Muscle of leg (tissue), 11 donors: ENCODE measurements around the gene PABPN1L. TPM values are rescaled to one million over a fixed set of nuclear protein-coding genes. Genes with fewer than 3 reads are reported as not detected.

ENCODE experiments used
- DNase-seq: peaks from one replicate; pipeline ENCODE4 v3.0.0; 2013
- H3K27ac ChIP-seq: one replicate; pipeline ENCODE4 v1.5.1; 2013; ENCODE audit warnings: mild to moderate bottlenecking, low read length, control low read depth
- H3K27me3 ChIP-seq: one replicate; pipeline ENCODE4 v1.6.1; 2013; ENCODE audit warnings: low read length; ENCODE audit not compliant: control insufficient read depth, insufficient read depth
- H3K36me3 ChIP-seq: one replicate; pipeline ENCODE4 v1.6.1; 2013; ENCODE audit warnings: low read length; ENCODE audit not compliant: control insufficient read depth, insufficient read depth
- H3K4me1 ChIP-seq: one replicate; pipeline ENCODE4 v1.6.1; 2013; ENCODE audit warnings: low read length; ENCODE audit not compliant: control insufficient read depth, insufficient read depth
- H3K4me3 ChIP-seq: one replicate; pipeline ENCODE4 v1.5.1; 2013; ENCODE audit warnings: low read length, control low read depth
- H3K9me3 ChIP-seq: replicated peaks from 2 replicates; pipeline ENCODE4 v1.6.1; 2013; ENCODE audit warnings: low read depth, low read length; ENCODE audit not compliant: control insufficient read depth
- WGBS: methylation state at CpG from one replicate; pipeline ENCODE4 v1.1.5; 2013; ENCODE audit warnings: missing lambda C conversion rate; ENCODE audit not compliant: insufficient coverage; 5-methylcytosine and 5-hydroxymethylcytosine counted together
- polyA plus RNA-seq, 8 donors: library from polyadenylated mRNA; unstranded; fragments of 120-200 nt; gene quantifications; one replicate each; pipeline versions ENCODE4 v1.2.1 to v1.2.3, GENCODE V29; 2013; ENCODE audit warnings: inconsistent platforms in 1 of 8, low replicate concordance in 1 of 8; ENCODE audit not compliant: insufficient read length in 8 of 8, insufficient read depth in 1 of 8
- total RNA-seq: library from RNA; stranded (reverse); fragments of 120-200 nt; gene quantifications from one replicate; pipeline ENCODE4 v1.2.4, GENCODE V29; 2013

The PABPN1L gene
- total and polyA plus RNA-seq, 9 donors: 0.04 to 0.39 (median 0.14) TPM; not detected in 3

DNA sequence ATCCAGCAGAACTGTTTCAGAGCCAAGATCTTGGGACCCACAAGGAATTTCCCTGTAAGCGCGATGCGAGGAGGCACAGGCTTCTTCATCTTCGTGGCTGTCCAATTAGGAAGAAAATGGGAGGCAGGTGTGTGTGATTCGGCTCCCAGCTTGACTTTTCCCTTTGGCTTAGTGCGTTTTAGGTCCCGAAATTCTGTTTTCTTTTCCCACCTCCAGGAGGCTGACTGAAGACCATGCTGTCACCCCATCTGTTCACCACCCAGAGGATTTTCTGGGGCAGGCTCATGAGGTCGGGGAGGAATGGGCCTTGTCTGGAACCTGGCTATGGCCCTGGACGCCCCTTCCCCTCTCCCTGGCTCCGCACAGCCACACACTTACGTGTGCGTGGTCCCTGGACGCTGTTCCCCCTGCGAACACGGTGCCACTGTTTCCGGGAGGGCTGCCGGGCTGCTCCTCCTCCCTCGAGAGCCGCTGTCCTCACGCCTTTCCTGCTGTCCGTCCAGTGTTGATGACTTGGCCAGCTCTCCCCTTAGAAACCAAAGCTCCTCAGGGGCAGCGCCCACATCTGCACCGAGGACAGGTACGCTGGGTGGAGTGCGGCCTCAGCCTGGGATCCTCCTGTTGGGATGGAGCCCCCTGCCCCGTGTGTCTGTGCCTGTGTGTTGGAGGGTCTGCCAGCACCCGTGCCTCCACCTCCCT, 2.7 kb upstream of the PABPN1L start:
- no peak overlapping the region for H3K27ac ChIP-seq
- DNase-seq: no peak
- no peaks in the 10 kb centered on the region for H3K9me3 ChIP-seq
- peaks cover 6% of the 10 kb centered on the region for H3K36me3 ChIP-seq
- no peak overlapping the region for H3K4me3 ChIP-seq
- 71% methylated on average over 20 of the region's 27 CpGs for WGBS
- H3K4me1 ChIP-seq: peaks cover 29% of the 10 kb centered on the region
- H3K27me3 ChIP-seq: peaks cover 32% of the 10 kb centered on the region

GRCh38 chr16:88867581-88868246, 1.3 kb upstream of the PABPN1L start:
- 78% methylated on average over 16 of the region's 24 CpGs for WGBS
- H3K36me3 ChIP-seq: peaks cover 4% of the 10 kb centered on the region
- peaks cover 32% of the 10 kb centered on the region for H3K27me3 ChIP-seq
- no peak for DNase-seq
- no peaks in the 10 kb centered on the region for H3K9me3 ChIP-seq
- no peak overlapping the region for H3K4me3 ChIP-seq
- peaks cover 26% of the 10 kb centered on the region for H3K4me1 ChIP-seq
- H3K27ac ChIP-seq: no peak overlapping the region

GRCh38 chr16:88865742-88866141, 718 bp downstream of the PABPN1L start:
- Histone ChIP-seq H3K4me1 (peaks cover 16% of the 10 kb centered on the region), H3K36me3 (peaks cover 24% of the 10 kb centered on the region), H3K4me3 (no peak overlapping the region), H3K9me3 (no peaks in the 10 kb centered on the region), H3K27me3 (peaks cover 20% of the 10 kb centered on the region), H3K27ac (no peak overlapping the region)
- 77% methylated on average over 15 of the region's 15 CpGs for WGBS
- DNase-seq: no peak

DNA sequence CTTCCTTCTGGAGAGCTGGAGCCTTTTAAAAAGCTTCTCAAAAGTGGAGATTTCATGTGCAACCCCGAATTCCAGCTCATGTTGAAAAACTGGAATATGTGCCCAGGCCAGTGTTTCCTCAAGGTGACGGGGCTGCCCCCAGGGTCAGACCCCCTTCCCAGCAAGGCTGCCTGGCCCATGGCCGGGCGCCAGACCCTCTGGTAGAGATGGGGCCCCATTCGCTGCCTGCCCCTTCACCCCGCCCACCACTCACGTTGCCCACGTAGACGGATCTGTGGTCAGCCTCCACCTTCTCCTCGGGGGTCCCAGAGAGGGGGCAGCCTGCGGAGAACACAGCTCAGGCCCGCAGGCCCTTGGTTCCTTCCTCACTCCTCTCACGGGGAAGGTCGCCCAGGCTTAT, 1.1 kb downstream of the PABPN1L start:
- no peak overlapping the region for H3K4me3 ChIP-seq
- H3K9me3 ChIP-seq: no peaks in the 10 kb centered on the region
- peaks cover 11% of the 10 kb centered on the region for H3K4me1 ChIP-seq
- no peak overlapping the region for H3K27ac ChIP-seq
- DNase-seq: no peak
- H3K36me3 ChIP-seq: peaks cover 28% of the 10 kb centered on the region
- H3K27me3 ChIP-seq: peaks cover 15% of the 10 kb centered on the region
- 68% methylated on average over 9 of the region's 14 CpGs for WGBS

DNA sequence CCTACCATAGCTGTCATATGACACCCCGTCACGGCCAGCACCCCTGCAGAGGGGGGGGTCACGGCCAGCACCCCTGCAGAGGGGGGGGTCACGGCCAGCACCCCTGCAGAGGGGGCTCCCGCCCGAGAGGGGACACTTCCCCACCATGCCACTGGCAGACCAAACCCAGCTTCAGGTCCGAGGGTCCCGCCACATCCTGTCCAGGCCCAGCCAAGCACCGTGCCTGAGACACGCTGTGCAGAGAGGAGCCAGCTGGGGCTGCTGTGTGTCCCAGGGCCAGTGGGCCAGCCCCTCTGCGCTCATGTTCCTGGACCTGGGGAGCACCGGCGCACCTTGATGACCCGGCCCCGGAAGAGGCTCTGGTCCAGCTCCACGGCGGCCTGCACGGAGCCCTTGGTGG, 1.9 kb downstream of the PABPN1L start:
- DNase-seq: no peak
- WGBS: 76% methylated on average over 10 of the region's 18 CpGs
- peaks cover 11% of the 10 kb centered on the region for H3K4me1 ChIP-seq
- H3K4me3 ChIP-seq: no peak overlapping the region
- no peaks in the 10 kb centered on the region for H3K9me3 ChIP-seq
- peaks cover 36% of the 10 kb centered on the region for H3K36me3 ChIP-seq
- H3K27me3 ChIP-seq: peaks cover 10% of the 10 kb centered on the region
- H3K27ac ChIP-seq: no peak overlapping the region

- peaks cover 40% of the 10 kb centered on the region for H3K36me3 ChIP-seq
- peaks cover 7% of the 10 kb centered on the region for H3K27me3 ChIP-seq
- no peak overlapping the region for H3K27ac ChIP-seq
- 76% methylated on average over 14 of the region's 15 CpGs for WGBS
- no peak overlapping the region for H3K4me3 ChIP-seq
- peaks cover 11% of the 10 kb centered on the region for H3K4me1 ChIP-seq
- no peak for DNase-seq
- H3K9me3 ChIP-seq: no peaks in the 10 kb centered on the region
Measured at GRCh38 chr16:88864099-88864498, 2.4 kb downstream of the PABPN1L start.

DNA sequence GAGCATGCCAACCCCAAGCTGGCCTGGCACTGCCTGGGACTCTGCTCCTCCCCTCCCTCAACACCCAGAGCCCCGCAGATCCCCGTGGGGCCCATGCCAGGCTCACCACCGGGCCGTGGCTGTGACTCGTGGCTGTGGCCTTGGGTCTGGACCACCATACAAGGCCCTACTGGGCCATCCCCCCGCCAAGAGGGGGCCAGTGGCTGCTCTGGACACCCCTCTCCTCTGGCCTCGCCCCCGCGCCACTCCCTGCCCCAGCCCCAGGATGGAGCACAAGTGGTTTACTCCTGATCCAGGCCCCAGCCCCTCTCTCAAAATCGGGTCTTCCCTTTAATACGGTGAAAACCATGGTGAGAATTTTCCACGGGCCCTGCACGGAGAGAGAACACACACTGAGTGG, 3.0 kb downstream of the PABPN1L start:
- Histone ChIP-seq H3K4me1 (peaks cover 12% of the 10 kb centered on the region), H3K36me3 (peaks cover 46% of the 10 kb centered on the region), H3K4me3 (no peak overlapping the region), H3K27ac (no peak overlapping the region), H3K9me3 (no peaks in the 10 kb centered on the region), H3K27me3 (peaks cover under 1% of the 10 kb centered on the region)
- WGBS: 84% methylated on average over 9 of the region's 13 CpGs
- no peak for DNase-seq

DNA sequence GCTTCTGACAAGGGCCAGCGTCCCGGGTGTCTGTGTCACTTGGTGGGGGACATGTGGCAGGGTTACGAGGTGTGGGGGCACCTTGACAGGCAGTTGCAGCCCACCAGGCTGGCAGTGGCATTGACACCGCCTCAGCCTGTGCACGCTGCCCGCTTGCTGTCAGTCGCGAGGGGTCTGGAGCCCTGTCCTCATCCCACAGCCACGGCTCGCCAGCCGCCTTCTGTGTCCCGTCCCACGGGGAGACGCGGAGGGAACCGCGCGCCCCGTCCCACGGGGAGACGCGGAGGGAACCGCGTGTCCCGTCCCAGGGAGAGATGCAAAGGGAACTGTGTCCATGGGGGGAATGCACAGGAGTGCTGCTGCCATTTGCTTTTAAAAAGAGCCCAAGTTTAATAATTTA, 3.5 kb downstream of the PABPN1L start:
- peaks cover 46% of the 10 kb centered on the region for H3K36me3 ChIP-seq
- no peak for DNase-seq
- H3K9me3 ChIP-seq: no peaks in the 10 kb centered on the region
- no peak overlapping the region for H3K4me3 ChIP-seq
- 90% methylated on average over 13 of the region's 25 CpGs for WGBS
- peaks cover 17% of the 10 kb centered on the region for H3K4me1 ChIP-seq
- H3K27ac ChIP-seq: no peak overlapping the region
- no peaks in the 10 kb centered on the region for H3K27me3 ChIP-seq

DNA sequence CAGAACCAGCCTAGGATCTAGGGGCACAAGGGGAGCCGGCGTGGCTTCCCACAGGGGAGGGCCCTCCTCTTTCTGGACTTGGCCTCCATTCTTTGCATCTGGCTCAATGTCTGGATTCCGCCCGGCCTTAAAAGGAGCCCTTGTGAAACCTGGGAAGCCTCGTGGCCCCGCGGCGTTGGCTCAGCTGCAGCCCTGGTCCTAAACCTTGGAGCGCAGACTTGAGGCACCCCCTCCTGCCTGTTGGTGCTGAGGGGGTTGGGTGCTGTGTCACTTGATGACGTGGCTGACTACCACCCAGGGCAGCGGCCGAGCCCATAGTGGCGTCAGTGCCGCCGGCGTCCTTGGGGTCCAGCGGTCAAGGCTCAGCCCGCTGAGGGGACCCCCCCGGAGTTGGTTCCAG, 5.1 kb downstream of the PABPN1L start:
- H3K9me3 ChIP-seq: no peaks in the 10 kb centered on the region
- H3K27me3 ChIP-seq: no peaks in the 10 kb centered on the region
- H3K4me1 ChIP-seq: peaks cover 19% of the 10 kb centered on the region
- DNase-seq: no peak
- H3K4me3 ChIP-seq: no peak overlapping the region
- H3K36me3 ChIP-seq: peaks cover 46% of the 10 kb centered on the region
- 85% methylated on average over 17 of the region's 19 CpGs for WGBS
- H3K27ac ChIP-seq: no peak overlapping the region

DNA sequence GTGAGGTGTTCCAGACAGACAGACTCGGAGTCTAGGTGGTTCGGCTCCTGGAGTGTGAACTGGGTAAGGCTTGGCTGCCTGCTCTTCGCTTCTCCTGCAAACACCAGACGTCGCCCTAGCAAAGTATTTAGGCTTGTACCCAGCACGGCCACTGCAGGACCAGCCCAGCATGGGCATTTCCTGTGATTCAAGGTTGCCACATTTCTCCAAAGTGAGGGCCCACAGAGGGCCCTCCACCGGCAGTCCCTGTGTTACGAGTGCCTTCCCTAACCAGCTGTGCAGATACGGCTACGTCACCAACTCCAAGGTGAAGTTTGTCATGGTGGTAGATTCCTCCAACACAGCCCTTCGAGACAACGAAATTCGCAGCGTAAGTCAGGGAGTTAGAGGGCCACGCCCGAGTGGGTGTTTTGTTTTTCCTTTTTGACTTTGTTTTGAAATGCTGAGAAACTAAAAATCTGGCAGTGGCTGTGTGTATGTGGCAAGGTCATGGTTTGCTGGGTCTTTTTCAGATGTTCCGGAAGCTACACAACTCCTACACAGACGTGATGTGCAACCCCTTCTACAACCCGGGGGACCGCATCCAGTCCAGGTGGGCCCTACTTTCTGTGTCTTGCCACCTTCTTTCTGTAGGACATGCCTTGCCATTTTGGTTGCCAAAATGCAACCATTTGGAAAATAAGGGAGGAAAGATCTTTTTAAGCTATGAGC, 6.9 kb downstream of the PABPN1L start:
- Histone ChIP-seq H3K4me3 (no peak overlapping the region), H3K36me3 (peaks cover 46% of the 10 kb centered on the region), H3K27me3 (no peaks in the 10 kb centered on the region), H3K4me1 (peaks cover 28% of the 10 kb centered on the region), H3K9me3 (no peaks in the 10 kb centered on the region), H3K27ac (no peak overlapping the region)
- no peak for DNase-seq
- WGBS: 84% methylated on average over 18 of the region's 20 CpGs
